Liver (tissue), 9 donors: ENCODE results near the gene ZNF780B. TPM values are rescaled to one million over a fixed set of nuclear protein-coding genes. Genes with fewer than 3 reads are reported as not detected.

ENCODE experiments used
- DNase-seq: peaks from one replicate; pipeline ENCODE4 v3.0.0-alpha.2; 2017; ENCODE audit warnings: low spot score
- H3K27ac ChIP-seq, 2 donors: one replicate each; pipeline ENCODE4 v1.7.0; 2013; ENCODE audit warnings: inconsistent platforms in 2 of 2, low read length in 2 of 2, control low read depth in 1 of 2, low read depth in 1 of 2, mild to moderate bottlenecking in 1 of 2
- H3K27me3 ChIP-seq, 4 donors: one replicate each; pipeline versions ENCODE4 v1.6.1 to v1.7.0; 2013; ENCODE audit warnings: low read length in 3 of 4, inconsistent platforms in 1 of 4, mild to moderate bottlenecking in 1 of 4, moderate library complexity in 1 of 4; ENCODE audit not compliant: control insufficient read depth in 4 of 4, insufficient read depth in 4 of 4
- H3K36me3 ChIP-seq, 4 donors: one replicate each; pipeline versions ENCODE4 v1.6.1 to v1.7.0; 2013; ENCODE audit warnings: low read length in 3 of 4, mild to moderate bottlenecking in 3 of 4, low read depth in 1 of 4, moderate library complexity in 1 of 4; ENCODE audit not compliant: control insufficient read depth in 4 of 4, insufficient read depth in 3 of 4
- H3K4me1 ChIP-seq, 4 donors: one replicate each; pipeline versions ENCODE4 v1.6.1 to v1.7.0; 2013; ENCODE audit warnings: low read length in 3 of 4, mild to moderate bottlenecking in 3 of 4, moderate library complexity in 1 of 4; ENCODE audit not compliant: control insufficient read depth in 4 of 4, insufficient read depth in 4 of 4
- H3K4me3 ChIP-seq, 3 donors: one replicate each; pipeline versions ENCODE4 v1.6.1 to v1.7.0; 2013; ENCODE audit warnings: low read length in 3 of 3, control low read depth in 1 of 3, low read depth in 1 of 3, mild to moderate bottlenecking in 1 of 3
- H3K9ac ChIP-seq, 2 donors: one replicate each; pipeline ENCODE4 v1.7.0; 2013; ENCODE audit warnings: low read length in 2 of 2, mild to moderate bottlenecking in 2 of 2, moderate library complexity in 2 of 2, control low read depth in 1 of 2, low read depth in 1 of 2
- H3K9me3 ChIP-seq, 4 donors: one replicate each; pipeline versions ENCODE4 v1.6.1 to v1.7.0; 2013; ENCODE audit warnings: low read length in 3 of 4; ENCODE audit not compliant: control insufficient read depth in 4 of 4
- ATF3 ChIP-seq: IDR thresholded peaks from 2 replicates; pipeline ENCODE4 v1.6.1; 2016; ENCODE audit warnings: antibody characterized with exemption
- EGR1 ChIP-seq, 2 donors: IDR thresholded peaks; 2 replicates each; pipeline ENCODE4 v1.6.1; 2016 to 2018; ENCODE audit warnings: antibody characterized with exemption in 2 of 2, low read depth in 2 of 2
- FOXA1 ChIP-seq: IDR thresholded peaks from 2 replicates; pipeline ENCODE4 v1.6.1; 2016; ENCODE audit warnings: antibody characterized with exemption
- FOXA2 ChIP-seq: IDR thresholded peaks from 2 replicates; pipeline ENCODE4 v1.6.1; 2016; ENCODE audit warnings: antibody characterized with exemption
- GABPA ChIP-seq, 2 donors: IDR thresholded peaks in 1 of 2; conservative IDR thresholded peaks in 1 of 2; 2 replicates each; pipeline ENCODE4 v1.6.1; 2016; ENCODE audit warnings: antibody characterized with exemption in 2 of 2, mild to moderate bottlenecking in 1 of 2, moderate library complexity in 1 of 2
- HNF4A ChIP-seq, 2 donors: conservative IDR thresholded peaks; 2 replicates each; pipeline ENCODE4 v1.6.1; 2016; ENCODE audit warnings: antibody characterized with exemption in 2 of 2, mild to moderate bottlenecking in 2 of 2
- HNF4G ChIP-seq: IDR thresholded peaks from 2 replicates; pipeline ENCODE4 v1.6.1; 2016; ENCODE audit warnings: antibody characterized with exemption
- JUND ChIP-seq, 2 donors: IDR thresholded peaks; 2 replicates each; pipeline ENCODE4 v1.6.1; 2016; ENCODE audit warnings: antibody characterized with exemption in 2 of 2
- NR2F2 ChIP-seq: IDR thresholded peaks from 2 replicates; pipeline ENCODE4 v1.6.1; 2016; ENCODE audit warnings: antibody characterized with exemption
- RAD21 ChIP-seq, 2 donors: IDR thresholded peaks; 2 replicates each; pipeline ENCODE4 v1.6.1; 2016; ENCODE audit warnings: antibody characterized with exemption in 2 of 2, mild to moderate bottlenecking in 2 of 2
- REST ChIP-seq: IDR thresholded peaks from 2 replicates; pipeline ENCODE4 v1.6.1; 2016; ENCODE audit warnings: antibody characterized with exemption, mild to moderate bottlenecking
- RXRA ChIP-seq, 2 donors: IDR thresholded peaks; 2 replicates each; pipeline ENCODE4 v1.6.1; 2017 to 2018; ENCODE audit warnings: antibody characterized with exemption in 2 of 2, mild to moderate bottlenecking in 1 of 2
- SP1 ChIP-seq: IDR thresholded peaks from 2 replicates; pipeline ENCODE4 v1.6.1; 2018; ENCODE audit warnings: antibody characterized with exemption, mild to moderate bottlenecking
- YY1 ChIP-seq: IDR thresholded peaks from 2 replicates; pipeline ENCODE4 v1.6.1; 2016; ENCODE audit warnings: antibody characterized with exemption, mild to moderate bottlenecking
- WGBS: extraction: QIAGEN DNeasy Blood & Tissue Kit; methylation state at CpG from one replicate; pipeline ENCODE4 v1.1.7; 2013; 5-methylcytosine and 5-hydroxymethylcytosine counted together
- polyA plus RNA-seq, 2 donors: library from polyadenylated mRNA; stranded (reverse) in 1 of 2; unstranded in 1 of 2; fragments of 200-250 nt in 1 of 2; fragments of >200 nt in 1 of 2; fragmentation: Nextera tagmentation in 1 of 2; extraction: Ambion mirVana in 1 of 2; gene quantifications; one replicate each; pipeline versions ENCODE4 v1.2.1 to v1.2.3, GENCODE V29; 2013 to 2015
- total RNA-seq, 2 donors: library from RNA; depleted of rRNA; stranded (reverse); fragments of >200 nt; gene quantifications; one replicate each; pipeline ENCODE4 v1.2.3, GENCODE V29; 2014
- TF ChIP-seq, protein P1 (sequence below): IDR thresholded peaks from 2 replicates; pipeline ENCODE4 v1.6.1; 2016; ENCODE audit warnings: antibody characterized with exemption
- TF ChIP-seq, protein P2 (sequence below): IDR thresholded peaks from 2 replicates; pipeline ENCODE4 v1.6.1; 2016; ENCODE audit warnings: antibody characterized with exemption
- TF ChIP-seq, protein P3 (sequence below): fragments of 150-350 bp; IDR thresholded peaks from 2 replicates; pipeline ENCODE4 v1.5.1; 2017; ENCODE audit warnings: improper control_type of control experiment, low read depth, low read length; ENCODE audit not compliant: missing input control
- donor health status: healthy.
- donor health status: healthy.
- donor health status: healthy.
- donor health status: healthy.
- donor health status: healthy.

ZNF780B gene
- total and polyA plus RNA-seq, 4 donors, result 1.4 to 18.0 (median 5.8) TPM

DNA sequence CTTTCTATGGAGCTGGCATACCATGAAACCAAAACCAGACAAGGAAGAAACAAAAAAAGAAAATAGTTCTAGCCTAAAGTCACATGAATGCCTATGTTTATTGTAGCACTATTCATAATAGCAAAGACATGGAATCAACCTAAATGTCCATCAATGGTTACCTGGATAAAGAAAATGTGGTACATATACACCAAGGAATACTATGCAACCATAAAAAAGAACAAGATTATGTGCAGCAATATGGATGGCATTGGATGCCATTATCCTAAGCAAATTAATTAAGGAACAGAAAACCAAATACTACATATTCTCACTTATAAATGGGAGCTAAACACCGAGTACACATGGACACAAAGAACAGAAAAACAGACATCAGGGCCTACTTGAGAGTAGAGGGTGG, 24.3 kb upstream of the ZNF780B start:
- no peaks in the 10 kb centered on the region for H3K27me3 ChIP-seq
- H3K9ac ChIP-seq, result no peak overlapping the region
- TF ChIP-seq, protein P1, sequence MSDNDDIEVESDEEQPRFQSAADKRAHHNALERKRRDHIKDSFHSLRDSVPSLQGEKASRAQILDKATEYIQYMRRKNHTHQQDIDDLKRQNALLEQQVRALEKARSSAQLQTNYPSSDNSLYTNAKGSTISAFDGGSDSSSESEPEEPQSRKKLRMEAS, result no peak
- TF ChIP-seq REST (no peak), FOXA2 (no peak), HNF4A (conservative IDR thresholded peaks at IDR 0.05) (no peak), HNF4G (no peak), NR2F2 (no peak), YY1 (no peak), JUND (IDR thresholded peaks at IDR 0.05) (no peak), EGR1 (IDR thresholded peaks at IDR 0.05; ENCODE audit: low read depth in 2 of 2) (no peak), SP1 (no peak), RXRA (IDR thresholded peaks at IDR 0.05) (no peak), ATF3 (no peak), FOXA1 (no peak), GABPA (IDR thresholded peaks at IDR 0.05 in 1 of 2, conservative IDR thresholded peaks at IDR 0.05 in 1 of 2) (no peak)
- TF ChIP-seq, protein P2, sequence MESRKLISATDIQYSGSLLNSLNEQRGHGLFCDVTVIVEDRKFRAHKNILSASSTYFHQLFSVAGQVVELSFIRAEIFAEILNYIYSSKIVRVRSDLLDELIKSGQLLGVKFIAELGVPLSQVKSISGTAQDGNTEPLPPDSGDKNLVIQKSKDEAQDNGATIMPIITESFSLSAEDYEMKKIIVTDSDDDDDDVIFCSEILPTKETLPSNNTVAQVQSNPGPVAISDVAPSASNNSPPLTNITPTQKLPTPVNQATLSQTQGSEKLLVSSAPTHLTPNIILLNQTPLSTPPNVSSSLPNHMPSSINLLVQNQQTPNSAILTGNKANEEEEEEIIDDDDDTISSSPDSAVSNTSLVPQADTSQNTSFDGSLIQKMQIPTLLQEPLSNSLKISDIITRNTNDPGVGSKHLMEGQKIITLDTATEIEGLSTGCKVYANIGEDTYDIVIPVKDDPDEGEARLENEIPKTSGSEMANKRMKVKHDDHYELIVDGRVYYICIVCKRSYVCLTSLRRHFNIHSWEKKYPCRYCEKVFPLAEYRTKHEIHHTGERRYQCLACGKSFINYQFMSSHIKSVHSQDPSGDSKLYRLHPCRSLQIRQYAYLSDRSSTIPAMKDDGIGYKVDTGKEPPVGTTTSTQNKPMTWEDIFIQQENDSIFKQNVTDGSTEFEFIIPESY, result no peak
- TF ChIP-seq, protein P3, sequence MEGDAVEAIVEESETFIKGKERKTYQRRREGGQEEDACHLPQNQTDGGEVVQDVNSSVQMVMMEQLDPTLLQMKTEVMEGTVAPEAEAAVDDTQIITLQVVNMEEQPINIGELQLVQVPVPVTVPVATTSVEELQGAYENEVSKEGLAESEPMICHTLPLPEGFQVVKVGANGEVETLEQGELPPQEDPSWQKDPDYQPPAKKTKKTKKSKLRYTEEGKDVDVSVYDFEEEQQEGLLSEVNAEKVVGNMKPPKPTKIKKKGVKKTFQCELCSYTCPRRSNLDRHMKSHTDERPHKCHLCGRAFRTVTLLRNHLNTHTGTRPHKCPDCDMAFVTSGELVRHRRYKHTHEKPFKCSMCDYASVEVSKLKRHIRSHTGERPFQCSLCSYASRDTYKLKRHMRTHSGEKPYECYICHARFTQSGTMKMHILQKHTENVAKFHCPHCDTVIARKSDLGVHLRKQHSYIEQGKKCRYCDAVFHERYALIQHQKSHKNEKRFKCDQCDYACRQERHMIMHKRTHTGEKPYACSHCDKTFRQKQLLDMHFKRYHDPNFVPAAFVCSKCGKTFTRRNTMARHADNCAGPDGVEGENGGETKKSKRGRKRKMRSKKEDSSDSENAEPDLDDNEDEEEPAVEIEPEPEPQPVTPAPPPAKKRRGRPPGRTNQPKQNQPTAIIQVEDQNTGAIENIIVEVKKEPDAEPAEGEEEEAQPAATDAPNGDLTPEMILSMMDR, result no peak
- H3K4me1 ChIP-seq, result no peaks in the 10 kb centered on the region
- no peak for DNase-seq
- peaks cover 10 to 30% (median 20%) of the 10 kb centered on the region in 4 donors for H3K9me3 ChIP-seq
- 97% methylated on average over 1 of the region's 1 CpG for WGBS
- no peak overlapping the region for H3K4me3 ChIP-seq
- H3K36me3 ChIP-seq, result peaks cover 20 to 80% (median 64%) of the 10 kb centered on the region in 4 donors
- no peak overlapping the region for H3K27ac ChIP-seq

GRCh38 chr19:40078377-40078776, 22.3 kb upstream of the ZNF780B start:
- no peak for TF ChIP-seq ATF3
- no peak for TF ChIP-seq SP1
- TF ChIP-seq HNF4G, result no peak
- TF ChIP-seq, protein P2, result no peak
- no peak for TF ChIP-seq JUND (IDR thresholded peaks at IDR 0.05)
- TF ChIP-seq RAD21 (IDR thresholded peaks at IDR 0.05), result no peak
- TF ChIP-seq EGR1 (IDR thresholded peaks at IDR 0.05; ENCODE audit: low read depth in 2 of 2), result no peak
- no peak for TF ChIP-seq FOXA1
- TF ChIP-seq NR2F2, result no peak
- 86% methylated on average over 1 of the region's 1 CpG for WGBS
- Histone ChIP-seq H3K36me3 (peaks cover 21 to 90% (median 78%) of the 10 kb centered on the region in 4 donors), H3K9me3 (peaks cover 18 to 47% (median 37%) of the 10 kb centered on the region in 4 donors), H3K9ac (no peak overlapping the region), H3K27ac (no peak overlapping the region), H3K27me3 (no peaks in the 10 kb centered on the region), H3K4me1 (no peaks in the 10 kb centered on the region), H3K4me3 (peak overlapping the region in 1 of 3 donors; percentile 38)
- no peak for DNase-seq
